GM12878 (cell line): ENCODE measurements around the gene SRRD. TPM values are rescaled to one million over a fixed set of nuclear protein-coding genes. Genes with fewer than 3 reads are reported as not detected.

Experiments used
- ATAC-seq: fragments of 200-7000 bp; cut with Tn5 transposase; 3 replicates; pipeline ENCODE4 v1.9.1; 2020; ENCODE audit warnings: mild to moderate bottlenecking, moderate library complexity
- BruUV-seq: library from RNA; stranded (reverse); fragments of 400-500 nt; replicated peaks from 2 replicates; lab custom pipeline; 2021; lab: Mats Ljungman, UMichigan
- CTCF ChIA-PET: fragments of 300-600 bp; sonication (Branson Sonifier 250); formaldehyde crosslinking; extraction: SDS; loops from one replicate; lab custom pipeline; 2021; ENCODE audit warnings: inconsistent platforms; lab: Yijun Ruan, JAX
- POLR2A ChIA-PET: fragments of 350-600 bp; formaldehyde crosslinking; extraction: SDS; loops from one replicate; lab custom pipeline; 2021; ENCODE audit warnings: inconsistent platforms; lab: Charles Lee
- RAD21 ChIA-PET: fragments of 300-600 bp; sonication (Branson Sonifier 250); formaldehyde crosslinking; loops from one replicate; lab custom pipeline; 2023; ENCODE audit warnings: antibody characterized with exemption; ENCODE audit not compliant: unreplicated experiment; lab: Charles Lee
- SMC1A ChIA-PET: fragments of 300-600 bp; sonication (Branson Sonifier 250); formaldehyde crosslinking; loops from one replicate; lab custom pipeline; 2023; ENCODE audit not compliant: unreplicated experiment, uncharacterized antibody; lab: Charles Lee
- DNase-seq: peaks from one replicate; pipeline ENCODE4 v3.0.0-alpha.2; 2011; ENCODE audit warnings: low read depth, low spot score
- FAIRE-seq: peaks from 3 replicates; lab custom pipeline; 2011; peaks lifted over from hg19 to GRCh38; lab: Jason Lieb, UNC
- H2AFZ ChIP-seq: 2 replicates; pipeline ENCODE4 v1.6.0; 2011; ENCODE audit warnings: low read depth, low read length, control low read depth; ENCODE audit not compliant: control insufficient read depth
- H3K27ac ChIP-seq: 2 replicates; pipeline ENCODE4 v1.5.1; 2011; ENCODE audit warnings: control low read depth; ENCODE audit not compliant: control insufficient read depth, insufficient read depth
- H3K27me3 ChIP-seq, 2 experiments: replicated peaks in 1 of 2; 2 replicates each; pipeline versions ENCODE4 v1.6.0 to v1.6.1; 2011; ENCODE audit warnings: low read length in 1 of 2; ENCODE audit not compliant: control insufficient read depth in 2 of 2, insufficient read depth in 2 of 2
- H3K36me3 ChIP-seq, 2 experiments: 2 replicates each; pipeline ENCODE4 v1.5.1; 2011; ENCODE audit warnings: low read length in 1 of 2; ENCODE audit not compliant: control insufficient read depth in 2 of 2, insufficient read depth in 2 of 2
- H3K4me1 ChIP-seq: 2 replicates; pipeline ENCODE4 v1.6.1; 2011; ENCODE audit warnings: mild to moderate bottlenecking, low read length, moderate library complexity, mixed read lengths; ENCODE audit not compliant: control insufficient read depth, insufficient read depth
- H3K4me2 ChIP-seq: 2 replicates; pipeline ENCODE4 v1.6.0; 2011; ENCODE audit warnings: control low read depth; ENCODE audit not compliant: control insufficient read depth, insufficient read depth
- H3K4me3 ChIP-seq: fragments of 200-600 bp; sonication (generic); 2 replicates; pipeline ENCODE4 v1.5.1; 2016
- H3K79me2 ChIP-seq: 2 replicates; pipeline ENCODE4 v1.6.0; 2011; ENCODE audit warnings: low read length; ENCODE audit not compliant: control insufficient read depth, insufficient read depth
- H3K9ac ChIP-seq: 2 replicates; pipeline ENCODE4 v1.8.0; 2011; ENCODE audit warnings: low read length, control low read depth, mixed read lengths; ENCODE audit not compliant: control insufficient read depth, insufficient read depth
- H3K9me3 ChIP-seq: replicated peaks from 3 replicates; pipeline ENCODE4 v1.5.1; 2011; ENCODE audit warnings: mild to moderate bottlenecking, low read length; ENCODE audit not compliant: control insufficient read depth, insufficient read depth
- H4K20me1 ChIP-seq: 2 replicates; pipeline ENCODE4 v1.6.0; 2011; ENCODE audit not compliant: control insufficient read depth, insufficient read depth
- BACH1 ChIP-seq: fragments of 450-650 bp; IDR thresholded peaks from 2 replicates; pipeline ENCODE4 v1.6.1; 2017; ENCODE audit warnings: mild to moderate bottlenecking, borderline replicate concordance
- CEBPB ChIP-seq, 2 experiments: fragments of 150-350 bp in 1 of 2; IDR thresholded peaks; 2 replicates each; pipeline ENCODE4 v1.6.1; 2012 to 2014; ENCODE audit warnings: low read depth in 2 of 2, low read length in 2 of 2, borderline replicate concordance in 1 of 2, inconsistent platforms in 1 of 2
- CHD1 ChIP-seq: IDR thresholded peaks from 2 replicates; pipeline ENCODE4 v1.6.1; 2012; ENCODE audit warnings: low read depth, low read length, improper control_type of control experiment
- HDAC2 ChIP-seq: fragments of 200-600 bp; sonication (generic); IDR thresholded peaks from 2 replicates; pipeline ENCODE4 v1.6.1; 2017
- IRF5 ChIP-seq: fragments of 450-650 bp; IDR thresholded peaks from 2 replicates; pipeline ENCODE4 v1.6.1; 2017; ENCODE audit warnings: borderline replicate concordance
- MEF2A ChIP-seq: IDR thresholded peaks from 2 replicates; pipeline ENCODE4 v1.6.1; 2011; ENCODE audit warnings: low read depth, mild to moderate bottlenecking, low read length, moderate library complexity; ENCODE audit not compliant: insufficient read depth
- MTA3 ChIP-seq: IDR thresholded peaks from 2 replicates; pipeline ENCODE4 v1.6.1; 2012; ENCODE audit warnings: low read length, inconsistent platforms, borderline replicate concordance
- MYC ChIP-seq: IDR thresholded peaks from 2 replicates; pipeline ENCODE4 v1.6.1; 2011; ENCODE audit warnings: mild to moderate bottlenecking, low read length, moderate library complexity, inconsistent platforms; ENCODE audit not compliant: insufficient read depth, insufficient replicate concordance, insufficient read length, severe bottlenecking
- NFXL1 ChIP-seq: fragments of 450-650 bp; IDR thresholded peaks from 2 replicates; pipeline ENCODE4 v1.6.1; 2017; ENCODE audit warnings: antibody characterized with exemption, mild to moderate bottlenecking, borderline replicate concordance
- POLR2AphosphoS2 ChIP-seq: IDR thresholded peaks from 2 replicates; pipeline ENCODE4 v1.6.1; 2011; ENCODE audit warnings: low read depth, mild to moderate bottlenecking, low read length, improper control_type of control experiment, moderate library complexity
- RFX5 ChIP-seq: IDR thresholded peaks from 2 replicates; pipeline ENCODE4 v1.6.1; 2011; ENCODE audit warnings: low read depth, low read length, improper control_type of control experiment
- SMAD5 ChIP-seq: IDR thresholded peaks from 2 replicates; pipeline ENCODE4 v1.6.1; 2016; ENCODE audit warnings: antibody characterized with exemption, low read depth
- SUPT20H ChIP-seq: IDR thresholded peaks from 2 replicates; pipeline ENCODE4 v1.6.1; 2011; ENCODE audit warnings: low read depth, mild to moderate bottlenecking, low read length, moderate library complexity, borderline replicate concordance; ENCODE audit not compliant: control insufficient read depth
- TCF3 ChIP-seq: IDR thresholded peaks from 2 replicates; pipeline ENCODE4 v1.6.1; 2012; ENCODE audit warnings: low read depth, mild to moderate bottlenecking, low read length, borderline replicate concordance; ENCODE audit not compliant: insufficient read depth
- ZBTB11 ChIP-seq: fragments of 450-650 bp; formaldehyde crosslinking; IDR thresholded peaks from 2 replicates; pipeline ENCODE4 v1.5.0; 2022; ENCODE audit warnings: mild to moderate bottlenecking, missing genetic modification characterization
- ZSCAN29 ChIP-seq: fragments of 450-650 bp; IDR thresholded peaks from 2 replicates; pipeline ENCODE4 v1.6.1; 2017; ENCODE audit warnings: mild to moderate bottlenecking, moderate library complexity
- ZZZ3 ChIP-seq: IDR thresholded peaks from 2 replicates; pipeline ENCODE4 v1.6.1; 2011; ENCODE audit warnings: low read depth; ENCODE audit not compliant: control insufficient read depth, insufficient read length
- whole genome bisulfite sequencing: methylation state at CpG from one replicate; pipeline ENCODE4 v1.1.6; 2016; ENCODE audit warnings: low lambda C conversion rate; ENCODE audit not compliant: insufficient replicate concordance, insufficient coverage; ENCODE audit errors: missing lambda C conversion rate; 5-methylcytosine and 5-hydroxymethylcytosine counted together
- in situ Hi-C: fragments of 300-500 bp; cut with MboI; formaldehyde crosslinking; loops from 9 replicates; pipeline ENCODE4 v1.14.3; 2018; ENCODE audit warnings: mixed read lengths
- intact Hi-C: fragments of 100-400 bp; cut with micrococcal nuclease; formaldehyde crosslinking; loops from one replicate; pipeline ENCODE4 v1.14.2; 2022; ENCODE audit not compliant: unreplicated experiment
- polyA plus RNA-seq, 11 experiments: library from polyadenylated mRNA; depleted of rRNA in 4 of 11; unstranded in 6 of 11; stranded (reverse) in 5 of 11; fragments of >200 nt; fragmentation: Nextera tagmentation in 4 of 11; fragmentation: Illumina TruSeq in 1 of 11; extraction: Ambion mirVana in 4 of 11; extraction: Trizol in 1 of 11; gene quantifications; 1 replicate in 1 of 11; 2 replicates in 10 of 11; pipeline versions ENCODE4 v1.2.1 to v1.2.3, GENCODE V29; 2011 to 2016; ENCODE audit warnings: inconsistent platforms in 2 of 11, missing spikeins in 2 of 11, low read depth in 1 of 11
- total RNA-seq, 4 experiments: library from RNA; depleted of rRNA in 3 of 4; stranded (reverse); fragments of >200 nt in 3 of 4; fragmentation: Illumina TruSeq in 1 of 4; extraction: Trizol in 1 of 4; gene quantifications; 2 replicates each; pipeline versions ENCODE4 v1.2.1 to v1.2.3, GENCODE V29; 2013 to 2021
- TF ChIP-seq, protein P1 (sequence below), 3 experiments: IDR thresholded peaks in 2 of 3; conservative IDR thresholded peaks in 1 of 3; 2 replicates each; pipeline ENCODE4 v1.5.1; 2011; ENCODE audit warnings: low read depth in 3 of 3, low read length in 3 of 3, mild to moderate bottlenecking in 3 of 3, control low read depth in 2 of 3, moderate library complexity in 2 of 3, inconsistent platforms in 1 of 3, mixed read lengths in 1 of 3; ENCODE audit not compliant: control insufficient read depth in 2 of 3, insufficient read depth in 1 of 3; ENCODE audit errors: extremely low read depth in 1 of 3

SRRD gene
- total and polyA plus RNA-seq, 10 of the 15 experiments (the other 5 are each of a cell fraction or from before 2014, with no cell fraction given), result 4.1 to 50.6 (median 27.5) TPM

GRCh38 chr22:26515931-26516330 is 32.3 kb downstream of the SRRD start:
- Histone ChIP-seq H2AFZ (no peak overlapping the region), H3K4me2 (no peak overlapping the region), H3K9me3 (no peaks in the 10 kb centered on the region), H3K27ac (no peak overlapping the region), H3K79me2 (peaks cover 26% of the 10 kb centered on the region), H3K27me3 (no peaks in the 10 kb centered on the region), H3K4me3 (no peak overlapping the region), H3K4me1 (no peaks in the 10 kb centered on the region), H4K20me1 (no peaks in the 10 kb centered on the region), H3K9ac (no peak overlapping the region), H3K36me3 (no peaks in the 10 kb centered on the region)
- BruUV-seq, result no TSS peak
- intact Hi-C loops, result no loop called here
- no peak for FAIRE-seq
- RAD21 ChIA-PET, result no interaction called here
- ATAC-seq, result no peak
- DNase-seq, result no peak
- in situ Hi-C loops, result no loop called here
- TF ChIP-seq, protein P1, sequence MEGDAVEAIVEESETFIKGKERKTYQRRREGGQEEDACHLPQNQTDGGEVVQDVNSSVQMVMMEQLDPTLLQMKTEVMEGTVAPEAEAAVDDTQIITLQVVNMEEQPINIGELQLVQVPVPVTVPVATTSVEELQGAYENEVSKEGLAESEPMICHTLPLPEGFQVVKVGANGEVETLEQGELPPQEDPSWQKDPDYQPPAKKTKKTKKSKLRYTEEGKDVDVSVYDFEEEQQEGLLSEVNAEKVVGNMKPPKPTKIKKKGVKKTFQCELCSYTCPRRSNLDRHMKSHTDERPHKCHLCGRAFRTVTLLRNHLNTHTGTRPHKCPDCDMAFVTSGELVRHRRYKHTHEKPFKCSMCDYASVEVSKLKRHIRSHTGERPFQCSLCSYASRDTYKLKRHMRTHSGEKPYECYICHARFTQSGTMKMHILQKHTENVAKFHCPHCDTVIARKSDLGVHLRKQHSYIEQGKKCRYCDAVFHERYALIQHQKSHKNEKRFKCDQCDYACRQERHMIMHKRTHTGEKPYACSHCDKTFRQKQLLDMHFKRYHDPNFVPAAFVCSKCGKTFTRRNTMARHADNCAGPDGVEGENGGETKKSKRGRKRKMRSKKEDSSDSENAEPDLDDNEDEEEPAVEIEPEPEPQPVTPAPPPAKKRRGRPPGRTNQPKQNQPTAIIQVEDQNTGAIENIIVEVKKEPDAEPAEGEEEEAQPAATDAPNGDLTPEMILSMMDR (IDR thresholded peaks at IDR 0.05 in 2 of 3, conservative IDR thresholded peaks at IDR 0.05 in 1 of 3; ENCODE audit: control insufficient read depth in 2 of 3, extremely low read depth in 1 of 3, insufficient read depth in 1 of 3, low read depth in 3 of 3, low read length in 3 of 3), result no peak
- no peak for TF ChIP-seq IRF5
- TF ChIP-seq ZSCAN29, result no peak
- TF ChIP-seq ZBTB11 (CRISPR knock-in tag), result no peak
- TF ChIP-seq RFX5, result no peak
- no peak for TF ChIP-seq MEF2A
- no peak for TF ChIP-seq SMAD5
- TF ChIP-seq CEBPB (IDR thresholded peaks at IDR 0.05; ENCODE audit: borderline replicate concordance in 1 of 2, low read depth in 2 of 2, low read length in 2 of 2), result no peak
- TF ChIP-seq MYC, result no peak
- no peak for TF ChIP-seq MTA3
- no peak for TF ChIP-seq TCF3
- no peak for TF ChIP-seq SUPT20H
- no peak for TF ChIP-seq HDAC2
- no peak for TF ChIP-seq ZZZ3
- no peak for TF ChIP-seq CHD1
- TF ChIP-seq POLR2AphosphoS2, result no peak
- TF ChIP-seq NFXL1, result no peak
- TF ChIP-seq BACH1, result no peak
- SMC1A ChIA-PET, result interaction anchor here (0.7 to 1.3 kb wide), 3 partner anchors 10 to 27 kb away, joined by 3 to 5 read pairs (median 3); no protein-coding TSS in a partner anchor
- CTCF ChIA-PET, result interaction anchor here (0.8 to 1.5 kb wide), 3 partner anchors 12 to 117 kb away, joined by 3 to 7 read pairs (median 4); no protein-coding TSS in a partner anchor
- WGBS, result 67% methylated on average over 3 of the region's 3 CpGs
- POLR2A ChIA-PET, result interaction anchor here (0.9 kb wide), 1 partner anchor 21 kb away, joined by 6 read pairs; no protein-coding TSS in a partner anchor
